A549 (cell line): ENCODE results near the gene TFF2.

Experiments used
- BHLHE40 ChIP-seq: IDR thresholded peaks from 2 replicates; pipeline ENCODE4 v1.6.1; 2012; ENCODE audit warnings: low read depth, low read length, inconsistent platforms
- CEBPB ChIP-seq, 2 experiments: fragments of >200 bp in 1 of 2; sonication (Bioruptor Twin) in 1 of 2; formaldehyde crosslinking in 1 of 2; IDR thresholded peaks; 2 replicates each; pipeline ENCODE4 v1.6.1; 2012 to 2016
- EP300 ChIP-seq, 2 experiments: fragments of >200 bp; sonication (Bioruptor Twin); formaldehyde crosslinking; IDR thresholded peaks; 2 replicates in 1 of 2; 3 replicates in 1 of 2; pipeline ENCODE4 v1.6.1; 2016 to 2017
- HDAC2 ChIP-seq: fragments of 200-600 bp; sonication (generic); IDR thresholded peaks from 2 replicates; pipeline ENCODE4 v1.6.1; 2016
- HOXB13 ChIP-seq: fragments of 250-450 bp; sonication (Bioruptor Pico); IDR thresholded peaks from 2 replicates; pipeline ENCODE4 v1.5.0; 2020; ENCODE audit warnings: low read depth, mild to moderate bottlenecking, moderate library complexity
- PHF8 ChIP-seq: fragments of 200-600 bp; sonication (generic); IDR thresholded peaks from 2 replicates; pipeline ENCODE4 v1.6.1; 2016; ENCODE audit warnings: low read depth, mild to moderate bottlenecking, antibody characterized with exemption, moderate library complexity, borderline replicate concordance
- POLR2A ChIP-seq: IDR thresholded peaks from 2 replicates; pipeline ENCODE4 v1.6.1; 2012; ENCODE audit warnings: mild to moderate bottlenecking, low read length
- RAD21 ChIP-seq, 2 experiments: fragments of >200 bp in 1 of 2; sonication (Bioruptor Twin) in 1 of 2; formaldehyde crosslinking in 1 of 2; IDR thresholded peaks in 1 of 2; conservative IDR thresholded peaks in 1 of 2; 2 replicates in 1 of 2; 3 replicates in 1 of 2; pipeline ENCODE4 v1.6.1; 2012 to 2018; ENCODE audit warnings: inconsistent platforms in 1 of 2
- RARB ChIP-seq: fragments of 250-450 bp; sonication (Bioruptor Pico); IDR thresholded peaks from 2 replicates; pipeline ENCODE4 v1.8.0; 2021; ENCODE audit warnings: mild to moderate bottlenecking, moderate library complexity
- TF ChIP-seq, protein P1 (sequence below): fragments of >200 bp; sonication (Bioruptor Twin); formaldehyde crosslinking; IDR thresholded peaks from 3 replicates; pipeline ENCODE4 v1.5.1; 2016
- TF ChIP-seq, protein P2 (sequence below): fragments of 250-450 bp; sonication (Bioruptor Pico); IDR thresholded peaks from 2 replicates; pipeline ENCODE4 v1.5.0; 2021; ENCODE audit warnings: mild to moderate bottlenecking, moderate library complexity, borderline replicate concordance
- TF ChIP-seq, protein P3 (sequence below): fragments of 450-650 bp; IDR thresholded peaks from 2 replicates; pipeline ENCODE4 v1.6.1; 2014; ENCODE audit warnings: antibody characterized with exemption

DNA sequence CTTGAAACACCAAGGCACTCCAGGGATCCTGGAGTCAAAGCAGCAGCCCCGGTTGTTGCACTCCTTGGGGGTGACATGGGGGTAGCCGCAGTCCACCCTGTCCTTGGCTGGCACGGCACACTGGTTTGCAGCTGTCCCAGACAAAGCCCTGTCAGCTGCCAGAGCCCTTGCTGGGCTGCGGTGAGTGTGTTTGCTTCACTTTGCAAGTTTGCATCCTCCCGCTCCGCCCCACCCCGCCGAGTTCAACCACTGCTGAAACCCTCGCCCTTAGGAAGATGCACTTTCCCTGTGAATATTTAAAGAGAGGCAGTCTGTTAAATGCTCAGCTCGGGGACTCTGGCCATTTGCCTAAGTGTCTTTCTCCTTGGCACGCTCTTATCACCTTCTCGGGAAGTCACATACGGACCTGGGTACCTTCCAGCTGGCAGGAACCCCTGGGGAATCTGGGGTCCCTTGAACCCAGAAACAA, 37.3 kb downstream of the TFF2 start:
- TF ChIP-seq, protein P1, sequence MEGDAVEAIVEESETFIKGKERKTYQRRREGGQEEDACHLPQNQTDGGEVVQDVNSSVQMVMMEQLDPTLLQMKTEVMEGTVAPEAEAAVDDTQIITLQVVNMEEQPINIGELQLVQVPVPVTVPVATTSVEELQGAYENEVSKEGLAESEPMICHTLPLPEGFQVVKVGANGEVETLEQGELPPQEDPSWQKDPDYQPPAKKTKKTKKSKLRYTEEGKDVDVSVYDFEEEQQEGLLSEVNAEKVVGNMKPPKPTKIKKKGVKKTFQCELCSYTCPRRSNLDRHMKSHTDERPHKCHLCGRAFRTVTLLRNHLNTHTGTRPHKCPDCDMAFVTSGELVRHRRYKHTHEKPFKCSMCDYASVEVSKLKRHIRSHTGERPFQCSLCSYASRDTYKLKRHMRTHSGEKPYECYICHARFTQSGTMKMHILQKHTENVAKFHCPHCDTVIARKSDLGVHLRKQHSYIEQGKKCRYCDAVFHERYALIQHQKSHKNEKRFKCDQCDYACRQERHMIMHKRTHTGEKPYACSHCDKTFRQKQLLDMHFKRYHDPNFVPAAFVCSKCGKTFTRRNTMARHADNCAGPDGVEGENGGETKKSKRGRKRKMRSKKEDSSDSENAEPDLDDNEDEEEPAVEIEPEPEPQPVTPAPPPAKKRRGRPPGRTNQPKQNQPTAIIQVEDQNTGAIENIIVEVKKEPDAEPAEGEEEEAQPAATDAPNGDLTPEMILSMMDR: no peak
- TF ChIP-seq RAD21 (conservative IDR thresholded peaks at IDR 0.05 in 1 of 2, IDR thresholded peaks at IDR 0.05 in 1 of 2): no peak
- TF ChIP-seq HOXB13 (CRISPR knock-in tag): no peak
- no peak for TF ChIP-seq POLR2A
- TF ChIP-seq EP300 (IDR thresholded peaks at IDR 0.05): no peak
- TF ChIP-seq, protein P2, sequence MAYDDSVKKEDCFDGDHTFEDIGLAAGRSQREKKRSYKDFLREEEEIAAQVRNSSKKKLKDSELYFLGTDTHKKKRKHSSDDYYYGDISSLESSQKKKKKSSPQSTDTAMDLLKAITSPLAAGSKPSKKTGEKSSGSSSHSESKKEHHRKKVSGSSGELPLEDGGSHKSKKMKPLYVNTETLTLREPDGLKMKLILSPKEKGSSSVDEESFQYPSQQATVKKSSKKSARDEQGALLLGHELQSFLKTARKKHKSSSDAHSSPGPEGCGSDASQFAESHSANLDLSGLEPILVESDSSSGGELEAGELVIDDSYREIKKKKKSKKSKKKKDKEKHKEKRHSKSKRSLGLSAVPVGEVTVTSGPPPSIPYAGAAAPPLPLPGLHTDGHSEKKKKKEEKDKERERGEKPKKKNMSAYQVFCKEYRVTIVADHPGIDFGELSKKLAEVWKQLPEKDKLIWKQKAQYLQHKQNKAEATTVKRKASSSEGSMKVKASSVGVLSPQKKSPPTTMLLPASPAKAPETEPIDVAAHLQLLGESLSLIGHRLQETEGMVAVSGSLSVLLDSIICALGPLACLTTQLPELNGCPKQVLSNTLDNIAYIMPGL: no peak
- no peak for TF ChIP-seq CEBPB (IDR thresholded peaks at IDR 0.05)
- TF ChIP-seq HDAC2: no peak
- TF ChIP-seq RARB (CRISPR knock-in tag): no peak
- no peak for TF ChIP-seq BHLHE40
- no peak for TF ChIP-seq PHF8
- TF ChIP-seq, protein P3, sequence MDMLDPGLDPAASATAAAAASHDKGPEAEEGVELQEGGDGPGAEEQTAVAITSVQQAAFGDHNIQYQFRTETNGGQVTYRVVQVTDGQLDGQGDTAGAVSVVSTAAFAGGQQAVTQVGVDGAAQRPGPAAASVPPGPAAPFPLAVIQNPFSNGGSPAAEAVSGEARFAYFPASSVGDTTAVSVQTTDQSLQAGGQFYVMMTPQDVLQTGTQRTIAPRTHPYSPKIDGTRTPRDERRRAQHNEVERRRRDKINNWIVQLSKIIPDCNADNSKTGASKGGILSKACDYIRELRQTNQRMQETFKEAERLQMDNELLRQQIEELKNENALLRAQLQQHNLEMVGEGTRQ: no peak
